Fibroblast of skin of left quadriceps (primary cell): ENCODE results near the gene FAM20B.

ENCODE experiments used
- DNase-seq, 2 experiments: peaks; one replicate each; pipeline ENCODE4 v3.0.0-alpha.2; 2013; ENCODE audit warnings: low read depth in 2 of 2

The FAM20B gene

GRCh38 chr1:179048339-179049124 lies 22.8 kb downstream of the FAM20B start:
- DNase-seq: no peak

GRCh38 chr1:179052776-179053175 lies 27.1 kb downstream of the FAM20B start:
- no peak for DNase-seq

GRCh38 chr1:179053486-179053885 lies 27.8 kb downstream of the FAM20B start:
- DNase-seq: no peak

- DNase-seq: no peak
These were observed 30.2 kb downstream of the FAM20B start for GRCh38 chr1:179055937-179056336.

GRCh38 chr1:179058487-179059483 lies 33.1 kb downstream of the FAM20B start:
- DNase-seq: peak; percentile 80 to 81

- DNase-seq: no peak
These were observed 35.9 kb downstream of the FAM20B start for GRCh38 chr1:179061360-179062282.

GRCh38 chr1:179066471-179066870 lies 40.8 kb downstream of the FAM20B start:
- DNase-seq: no peak

GRCh38 chr1:179077396-179077795 lies 51.7 kb downstream of the FAM20B start:
- DNase-seq: no peak

GRCh38 chr1:179079113-179079761 lies 53.5 kb downstream of the FAM20B start:
- peak; percentile 45 for DNase-seq

- no peak for DNase-seq
These were observed 55.4 kb downstream of the FAM20B start for GRCh38 chr1:179080866-179081686.

- peak; percentile 61 to 64 for DNase-seq
These were observed 56.1 kb downstream of the FAM20B start, which contains the start of gene TOR3A for GRCh38 chr1:179081687-179082332. Gene TOR3A, plus strand, starts transcription at chr1:179082070. Its CDS starts 59 bp downstream, at chr1:179082129.

GRCh38 chr1:179082333-179082998 lies 56.8 kb downstream of the FAM20B start:
- no peak for DNase-seq

- DNase-seq: no peak
These were observed 57.3 kb downstream of the FAM20B start for GRCh38 chr1:179082999-179083335.

- no peak for DNase-seq
These were observed 57.8 kb downstream of the FAM20B start for GRCh38 chr1:179083533-179083932.

GRCh38 chr1:179087665-179088064 lies 62.0 kb downstream of the FAM20B start:
- no peak for DNase-seq

- no peak for DNase-seq
These were observed 64.3 kb downstream of the FAM20B start for GRCh38 chr1:179089827-179090482.

- no peak for DNase-seq
These were observed 64.8 kb downstream of the FAM20B start for GRCh38 chr1:179090522-179090921.

- DNase-seq: no peak
These were observed 65.2 kb downstream of the FAM20B start for GRCh38 chr1:179090923-179091322.
